ENCODE data around the gene AKAP13.
A peak's percentile ranks its signal among the peaks of the same experiment; 100 is the strongest.
"Not testable (repeated sequence)": the region's sequence is repeated elsewhere in the genome, so short reads cannot be mapped to it uniquely, and the experiment has no call there.

The AKAP13 gene

GRCh38 chr15:85348048-85348766 lies 32.2 kb upstream of the AKAP13 start:
- DNase-seq; intact Hi-C loops (cut with DNase I): not testable (repeated sequence)

GRCh38 chr15:85349062-85349461 lies 31.3 kb upstream of the AKAP13 start:
- intact Hi-C loops (cut with DNase I); DNase-seq: not testable (repeated sequence)

GRCh38 chr15:85350395-85350794 lies 30.0 kb upstream of the AKAP13 start:
- intact Hi-C loops (cut with DNase I): no loop called here

GRCh38 chr15:85351501-85351900 lies 28.9 kb upstream of the AKAP13 start:
- DNase-seq; intact Hi-C loops (cut with DNase I): not testable (repeated sequence)

More at GRCh38 chr15:85350395-85350794, 30.0 kb upstream of the AKAP13 start:
- no peak for DNase-seq

- no peak for DNase-seq
- intact Hi-C loops (cut with DNase I): no loop called here
Observed at GRCh38 chr15:85351965-85352364, 28.4 kb upstream of the AKAP13 start.

- no peak for DNase-seq
- intact Hi-C loops (cut with DNase I): no loop called here
Observed at GRCh38 chr15:85353516-85353915, 26.9 kb upstream of the AKAP13 start.

- DNase-seq: no peak
- intact Hi-C loops (cut with DNase I): no loop called here
Observed at GRCh38 chr15:85354461-85354860, 25.9 kb upstream of the AKAP13 start.

- intact Hi-C loops (cut with DNase I): no loop called here
- no peak for DNase-seq
Observed at GRCh38 chr15:85354948-85355347, 25.5 kb upstream of the AKAP13 start.

GRCh38 chr15:85356276-85356675 lies 24.1 kb upstream of the AKAP13 start:
- intact Hi-C loops (cut with DNase I): no loop called here
- no peak for DNase-seq

GRCh38 chr15:85361323-85361722 lies 19.1 kb upstream of the AKAP13 start:
- intact Hi-C loops (cut with DNase I): no loop called here

GRCh38 chr15:85362436-85363081 lies 17.8 kb upstream of the AKAP13 start:
- intact Hi-C loops (cut with DNase I): no loop called here
- DNase-seq: no peak

More at GRCh38 chr15:85361323-85361722, 19.1 kb upstream of the AKAP13 start:
- DNase-seq: no peak

- intact Hi-C loops (cut with DNase I): no loop called here
Observed at GRCh38 chr15:85365980-85366379, 14.4 kb upstream of the AKAP13 start.

GRCh38 chr15:85367741-85368140 lies 12.7 kb upstream of the AKAP13 start:
- no peak for DNase-seq
- intact Hi-C loops (cut with DNase I): no loop called here

More at GRCh38 chr15:85365980-85366379, 14.4 kb upstream of the AKAP13 start:
- no peak for DNase-seq

- DNase-seq: no peak
- intact Hi-C loops (cut with DNase I): no loop called here
Observed at GRCh38 chr15:85374831-85375230, 5.6 kb upstream of the AKAP13 start.

GRCh38 chr15:85377269-85377668 lies 3.1 kb upstream of the AKAP13 start:
- intact Hi-C loops (cut with DNase I): no loop called here
- DNase-seq: no peak

- intact Hi-C loops (cut with DNase I): no loop called here
- DNase-seq: no peak
Observed at GRCh38 chr15:85377986-85378385, 2.4 kb upstream of the AKAP13 start.

GRCh38 chr15:85379403-85380131 lies 836 bp upstream of the AKAP13 start:
- intact Hi-C loops (cut with DNase I): no loop called here

GRCh38 chr15:85380812-85381642 lies 624 bp downstream of the AKAP13 start:
- intact Hi-C loops (cut with DNase I): no loop called here
- DNase-seq: peak in 3 of 10 donors; percentile 9 to 16 (median 10)

More at GRCh38 chr15:85379403-85380131, 836 bp upstream of the AKAP13 start:
- peak in 1 of 10 donors; percentile 15 for DNase-seq

- DNase-seq: no peak
- intact Hi-C loops (cut with DNase I): no loop called here
Observed at GRCh38 chr15:85381850-85382751, 1.7 kb downstream of the AKAP13 start.

Measured in posterior cingulate gyrus (tissue), 11 donors.